ENCODE results near the gene FBXL17. TPM values are rescaled to one million over a fixed set of nuclear protein-coding genes. Genes with fewer than 3 reads are reported as not detected.

The FBXL17 gene
- total and polyA plus RNA-seq, 2 of the 13 experiments (the other 11 are each of a cell fraction or from before 2014, with no cell fraction given): 3.0 to 7.9 TPM

- TF ChIP-seq, protein P1, sequence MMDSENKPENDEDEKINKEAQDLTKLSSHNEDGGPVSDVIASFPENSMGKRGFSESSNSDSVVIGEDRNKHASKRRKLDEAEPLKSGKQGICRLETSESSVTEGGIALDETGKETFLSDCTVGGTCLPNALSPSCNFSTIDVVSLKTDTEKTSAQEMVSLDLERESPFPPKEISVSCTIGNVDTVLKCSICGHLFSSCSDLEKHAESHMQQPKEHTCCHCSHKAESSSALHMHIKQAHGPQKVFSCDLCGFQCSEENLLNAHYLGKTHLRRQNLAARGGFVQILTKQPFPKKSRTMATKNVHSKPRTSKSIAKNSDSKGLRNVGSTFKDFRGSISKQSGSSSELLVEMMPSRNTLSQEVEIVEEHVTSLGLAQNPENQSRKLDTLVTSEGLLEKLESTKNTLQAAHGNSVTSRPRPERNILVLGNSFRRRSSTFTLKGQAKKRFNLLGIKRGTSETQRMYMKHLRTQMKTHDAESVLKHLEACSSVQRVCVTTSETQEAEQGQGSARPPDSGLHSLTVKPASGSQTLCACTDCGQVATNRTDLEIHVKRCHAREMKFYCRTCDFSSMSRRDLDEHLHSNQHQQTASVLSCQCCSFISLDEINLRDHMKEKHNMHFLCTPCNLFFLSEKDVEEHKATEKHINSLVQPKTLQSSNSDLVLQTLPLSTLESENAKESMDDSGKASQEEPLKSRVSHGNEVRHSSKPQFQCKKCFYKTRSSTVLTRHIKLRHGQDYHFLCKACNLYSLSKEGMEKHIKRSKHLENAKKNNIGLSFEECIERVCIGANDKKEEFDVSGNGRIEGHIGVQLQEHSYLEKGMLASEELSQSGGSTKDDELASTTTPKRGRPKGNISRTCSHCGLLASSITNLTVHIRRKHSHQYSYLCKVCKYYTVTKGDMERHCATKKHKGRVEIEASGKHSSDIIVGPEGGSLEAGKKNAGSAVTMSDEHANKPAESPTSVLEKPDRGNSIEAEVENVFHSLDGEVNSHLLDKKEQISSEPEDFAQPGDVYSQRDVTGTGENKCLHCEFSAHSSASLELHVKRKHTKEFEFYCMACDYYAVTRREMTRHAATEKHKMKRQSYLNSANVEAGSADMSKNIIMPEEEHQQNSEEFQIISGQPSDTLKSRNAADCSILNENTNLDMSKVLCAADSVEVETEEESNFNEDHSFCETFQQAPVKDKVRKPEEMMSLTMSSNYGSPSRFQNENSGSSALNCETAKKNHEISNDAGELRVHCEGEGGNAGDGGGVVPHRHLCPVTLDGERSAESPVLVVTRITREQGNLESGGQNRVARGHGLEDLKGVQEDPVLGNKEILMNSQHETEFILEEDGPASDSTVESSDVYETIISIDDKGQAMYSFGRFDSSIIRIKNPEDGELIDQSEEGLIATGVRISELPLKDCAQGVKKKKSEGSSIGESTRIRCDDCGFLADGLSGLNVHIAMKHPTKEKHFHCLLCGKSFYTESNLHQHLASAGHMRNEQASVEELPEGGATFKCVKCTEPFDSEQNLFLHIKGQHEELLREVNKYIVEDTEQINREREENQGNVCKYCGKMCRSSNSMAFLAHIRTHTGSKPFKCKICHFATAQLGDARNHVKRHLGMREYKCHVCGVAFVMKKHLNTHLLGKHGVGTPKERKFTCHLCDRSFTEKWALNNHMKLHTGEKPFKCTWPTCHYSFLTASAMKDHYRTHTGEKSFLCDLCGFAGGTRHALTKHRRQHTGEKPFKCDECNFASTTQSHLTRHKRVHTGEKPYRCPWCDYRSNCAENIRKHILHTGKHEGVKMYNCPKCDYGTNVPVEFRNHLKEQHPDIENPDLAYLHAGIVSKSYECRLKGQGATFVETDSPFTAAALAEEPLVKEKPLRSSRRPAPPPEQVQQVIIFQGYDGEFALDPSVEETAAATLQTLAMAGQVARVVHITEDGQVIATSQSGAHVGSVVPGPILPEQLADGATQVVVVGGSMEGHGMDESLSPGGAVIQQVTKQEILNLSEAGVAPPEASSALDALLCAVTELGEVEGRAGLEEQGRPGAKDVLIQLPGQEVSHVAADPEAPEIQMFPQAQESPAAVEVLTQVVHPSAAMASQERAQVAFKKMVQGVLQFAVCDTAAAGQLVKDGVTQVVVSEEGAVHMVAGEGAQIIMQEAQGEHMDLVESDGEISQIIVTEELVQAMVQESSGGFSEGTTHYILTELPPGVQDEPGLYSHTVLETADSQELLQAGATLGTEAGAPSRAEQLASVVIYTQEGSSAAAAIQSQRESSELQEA (CRISPR knock-in tag; IDR thresholded peaks at IDR 0.05; ENCODE audit: not compliant biosample characterization): no peak
- no peak for TF ChIP-seq TRIM22 (IDR thresholded peaks at IDR 0.05)
- no peak for TF ChIP-seq YEATS4 (CRISPR knock-in tag; IDR thresholded peaks at IDR 0.05; ENCODE audit: borderline replicate concordance)
- TF ChIP-seq ZNF180 (CRISPR knock-in tag; IDR thresholded peaks at IDR 0.05; ENCODE audit: borderline replicate concordance, low read depth): no peak
- no peak for TF ChIP-seq ZNF879 (CRISPR knock-in tag; IDR thresholded peaks at IDR 0.05)
- no peak for TF ChIP-seq ZNF800 (CRISPR knock-in tag; IDR thresholded peaks at IDR 0.05)
- TF ChIP-seq PHB2 (IDR thresholded peaks at IDR 0.05; ENCODE audit: partially characterized antibody): no peak
- TF ChIP-seq NRL (CRISPR knock-in tag; IDR thresholded peaks at IDR 0.05; ENCODE audit: borderline replicate concordance): no peak
- no peak for TF ChIP-seq ZNF780A (CRISPR knock-in tag; IDR thresholded peaks at IDR 0.05)
- TF ChIP-seq TEAD3 (CRISPR knock-in tag; optimal IDR thresholded peaks at IDR 0.05; ENCODE audit: borderline replicate concordance): no peak
- no peak for TF ChIP-seq ZNF44 (CRISPR knock-in tag; IDR thresholded peaks at IDR 0.05)
- TF ChIP-seq EED (CRISPR knock-in tag; IDR thresholded peaks at IDR 0.05): no peak
- TF ChIP-seq, protein P2, sequence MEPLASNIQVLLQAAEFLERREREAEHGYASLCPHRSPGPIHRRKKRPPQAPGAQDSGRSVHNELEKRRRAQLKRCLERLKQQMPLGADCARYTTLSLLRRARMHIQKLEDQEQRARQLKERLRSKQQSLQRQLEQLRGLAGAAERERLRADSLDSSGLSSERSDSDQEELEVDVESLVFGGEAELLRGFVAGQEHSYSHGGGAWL (CRISPR knock-in tag; IDR thresholded peaks at IDR 0.05): no peak
- TF ChIP-seq HOXD1 (CRISPR knock-in tag; IDR thresholded peaks at IDR 0.05): no peak
Measured at GRCh38 chr5:107917983-107918382, 463.9 kb downstream of the FBXL17 start (continued).
